HFF-Myc (cell line): Measurements from ENCODE around the gene LSM7.

ENCODE experiments used
- DNase-seq: peaks from one replicate; pipeline ENCODE4 v3.0.0-alpha.2; 2011; ENCODE audit warnings: low read depth; ENCODE audit errors: extremely low read depth
- H3K4me3 ChIP-seq: replicated peaks from 2 replicates; pipeline ENCODE4 v1.5.1; 2011; ENCODE audit warnings: low read depth, mild to moderate bottlenecking, control low read depth, low read length
- TF ChIP-seq, protein P1 (sequence below): IDR thresholded peaks from 2 replicates; pipeline ENCODE4 v1.5.1; 2012; ENCODE audit warnings: mild to moderate bottlenecking, low read depth, low read length, control low read depth; ENCODE audit errors: missing control alignments

Gene LSM7

DNA sequence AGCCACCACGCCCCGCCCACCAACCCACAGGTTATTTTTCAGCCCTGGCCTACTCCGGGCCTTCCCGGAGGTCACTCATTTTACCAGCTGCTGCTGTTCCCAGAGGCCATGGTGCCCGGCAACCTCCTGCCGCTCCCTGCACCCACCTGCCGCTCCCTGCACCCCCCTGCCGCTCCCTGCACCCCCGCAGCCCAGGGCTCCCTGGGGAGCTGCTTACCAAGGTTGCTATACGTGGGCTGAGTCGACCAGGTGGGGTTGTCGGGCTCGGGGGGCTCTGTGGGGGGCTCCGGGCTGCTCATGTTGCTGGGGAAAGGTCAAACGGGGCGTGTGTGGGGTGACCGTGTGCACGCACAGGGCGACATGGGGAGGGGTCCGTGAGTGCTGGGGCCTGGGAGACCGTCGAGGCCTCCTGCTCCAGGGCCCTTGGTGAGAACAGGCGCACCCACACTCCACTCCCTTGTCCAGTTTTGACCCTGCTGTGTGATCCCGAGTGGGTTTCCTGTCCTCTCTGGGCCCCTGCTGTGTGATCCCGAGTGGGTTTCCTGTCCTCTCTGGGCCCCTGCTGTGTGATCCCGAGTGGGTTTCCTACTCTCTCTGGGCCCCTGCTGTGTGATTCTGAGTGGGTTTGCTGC lies 47.6 kb downstream of the LSM7 start:
- no peak for DNase-seq
- TF ChIP-seq, protein P1, sequence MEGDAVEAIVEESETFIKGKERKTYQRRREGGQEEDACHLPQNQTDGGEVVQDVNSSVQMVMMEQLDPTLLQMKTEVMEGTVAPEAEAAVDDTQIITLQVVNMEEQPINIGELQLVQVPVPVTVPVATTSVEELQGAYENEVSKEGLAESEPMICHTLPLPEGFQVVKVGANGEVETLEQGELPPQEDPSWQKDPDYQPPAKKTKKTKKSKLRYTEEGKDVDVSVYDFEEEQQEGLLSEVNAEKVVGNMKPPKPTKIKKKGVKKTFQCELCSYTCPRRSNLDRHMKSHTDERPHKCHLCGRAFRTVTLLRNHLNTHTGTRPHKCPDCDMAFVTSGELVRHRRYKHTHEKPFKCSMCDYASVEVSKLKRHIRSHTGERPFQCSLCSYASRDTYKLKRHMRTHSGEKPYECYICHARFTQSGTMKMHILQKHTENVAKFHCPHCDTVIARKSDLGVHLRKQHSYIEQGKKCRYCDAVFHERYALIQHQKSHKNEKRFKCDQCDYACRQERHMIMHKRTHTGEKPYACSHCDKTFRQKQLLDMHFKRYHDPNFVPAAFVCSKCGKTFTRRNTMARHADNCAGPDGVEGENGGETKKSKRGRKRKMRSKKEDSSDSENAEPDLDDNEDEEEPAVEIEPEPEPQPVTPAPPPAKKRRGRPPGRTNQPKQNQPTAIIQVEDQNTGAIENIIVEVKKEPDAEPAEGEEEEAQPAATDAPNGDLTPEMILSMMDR: no peak
- no peak overlapping the region for H3K4me3 ChIP-seq

DNA sequence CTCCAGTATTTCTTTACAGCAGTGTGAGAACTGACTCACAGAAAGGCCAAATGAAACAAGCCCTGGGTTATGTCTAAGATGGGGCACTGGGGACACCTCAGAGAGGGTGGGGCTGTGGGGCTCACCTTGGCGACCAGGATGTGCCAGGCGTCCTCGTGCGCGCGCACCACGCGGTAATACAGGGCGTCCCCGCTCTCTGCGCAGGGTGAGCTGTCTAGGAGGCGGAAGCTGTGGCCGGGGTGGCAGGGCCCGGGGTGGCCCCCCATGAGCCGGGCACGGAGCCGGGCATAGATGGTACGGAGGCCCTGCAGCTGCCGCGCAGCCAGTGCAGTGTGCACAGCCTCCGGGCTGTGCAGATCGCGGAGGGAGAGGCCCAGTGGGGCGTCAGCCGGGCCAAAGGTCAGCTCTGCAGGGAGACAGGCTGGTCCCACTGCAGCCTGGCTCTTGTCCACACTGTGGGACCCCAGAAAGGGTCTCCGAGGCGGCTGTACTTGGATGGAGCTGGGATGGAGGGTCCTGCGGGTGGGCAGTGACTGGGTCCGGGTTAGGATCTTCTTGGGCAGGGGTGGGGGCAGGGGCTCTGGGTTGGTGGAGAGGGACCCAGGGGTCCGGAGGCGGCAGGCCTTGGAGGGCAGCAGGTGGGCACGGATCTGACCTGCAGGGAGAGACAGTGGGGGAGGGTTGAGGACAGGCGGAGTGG lies 49.8 kb downstream of the LSM7 start:
- TF ChIP-seq, protein P1: no peak
- no peak for DNase-seq
- H3K4me3 ChIP-seq: no peak overlapping the region

DNA sequence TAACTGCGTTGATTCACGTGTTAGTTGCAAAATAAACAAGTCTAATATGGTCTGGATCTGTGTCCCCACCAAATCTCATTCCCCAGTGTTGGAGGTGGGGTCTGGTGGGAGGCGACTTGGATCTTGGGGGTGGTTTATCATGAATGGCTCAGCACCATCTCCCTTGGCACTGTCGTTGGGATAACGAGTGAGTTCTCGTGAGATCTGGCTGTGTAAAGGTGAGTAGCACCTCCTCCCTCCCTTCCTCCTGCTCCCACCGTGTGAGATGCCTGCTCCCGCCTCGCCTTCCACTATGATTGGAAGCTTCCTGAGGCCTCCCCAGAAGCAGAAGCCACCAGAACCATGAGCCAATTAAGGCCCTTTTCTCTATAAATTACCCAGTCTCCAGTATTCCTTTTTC lies 51.2 kb downstream of the LSM7 start:
- DNase-seq: no peak
- H3K4me3 ChIP-seq: no peak overlapping the region
- TF ChIP-seq, protein P1: no peak

GRCh38 chr19:2276429-2276986 lies 51.9 kb downstream of the LSM7 start:
- DNase-seq: no peak
- TF ChIP-seq, protein P1: no peak
- H3K4me3 ChIP-seq: no peak overlapping the region

GRCh38 chr19:2275588-2276428 lies 52.6 kb downstream of the LSM7 start:
- no peak for DNase-seq
- TF ChIP-seq, protein P1: no peak
- no peak overlapping the region for H3K4me3 ChIP-seq

- no peak for DNase-seq
- TF ChIP-seq, protein P1: peak; percentile 48
- H3K4me3 ChIP-seq: no peak overlapping the region
Measured at GRCh38 chr19:2274931-2275535, 53.4 kb downstream of the LSM7 start.
